GM19397 (cell line): ENCODE results near the gene WBP1.
"Not testable (repeated sequence)": the region's sequence is repeated elsewhere in the genome, so short reads cannot be mapped to it uniquely, and the experiment has no call there.

Experiments used
- ATAC-seq: cut with Tn5 transposase; IDR thresholded peaks from one replicate; pipeline ENCODE4 v1.9.1; 2021; ENCODE audit warnings: mild to moderate bottlenecking, moderate library complexity; ENCODE audit not compliant: unreplicated experiment

The WBP1 gene

GRCh38 chr2:74426181-74426758, 32.0 kb upstream of the WBP1 start:
- no peak for ATAC-seq

DNA sequence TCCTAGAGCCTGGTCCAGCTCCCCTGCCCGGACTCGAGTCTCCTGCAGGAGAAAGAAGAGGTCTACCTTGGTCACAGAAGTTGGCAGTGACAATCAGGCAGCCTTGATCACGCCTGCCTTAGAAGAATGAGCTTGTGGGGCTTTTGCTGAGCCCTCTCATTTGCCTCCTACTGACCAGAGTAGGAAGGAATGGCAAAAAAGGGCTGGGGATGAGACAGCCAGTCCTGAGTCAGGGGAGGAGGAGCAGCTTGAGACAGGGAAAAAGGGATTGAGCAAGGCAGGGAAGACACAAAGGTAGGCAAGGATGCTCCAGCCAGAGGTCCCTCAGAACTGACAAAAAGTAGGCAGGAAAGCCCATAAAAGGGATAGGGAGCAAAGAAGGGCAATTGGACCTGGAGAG, 30.7 kb upstream of the WBP1 start:
- ATAC-seq = no peak

DNA sequence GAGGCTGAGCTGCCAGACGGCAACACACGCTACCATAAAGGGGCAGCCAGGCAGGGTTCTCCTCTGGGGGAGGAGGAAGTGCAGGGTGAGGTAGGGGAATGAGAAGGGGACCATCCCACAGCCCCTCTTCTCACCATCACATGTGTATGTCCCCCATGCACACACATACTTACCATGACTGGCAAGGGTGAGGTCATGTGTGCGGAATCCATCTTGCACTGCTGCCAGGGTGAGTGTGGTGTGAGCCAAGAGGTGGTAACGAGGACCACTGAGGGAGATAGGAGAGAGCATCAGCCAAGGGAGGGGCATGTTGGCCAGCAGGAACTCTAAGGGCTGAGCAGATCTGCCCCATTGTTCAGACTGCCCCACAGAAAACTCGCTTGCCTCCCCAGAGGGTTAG, 29.6 kb upstream of the WBP1 start:
- ATAC-seq = no peak

GRCh38 chr2:74429487-74430451, 28.5 kb upstream of the WBP1 start:
- no peak for ATAC-seq

DNA sequence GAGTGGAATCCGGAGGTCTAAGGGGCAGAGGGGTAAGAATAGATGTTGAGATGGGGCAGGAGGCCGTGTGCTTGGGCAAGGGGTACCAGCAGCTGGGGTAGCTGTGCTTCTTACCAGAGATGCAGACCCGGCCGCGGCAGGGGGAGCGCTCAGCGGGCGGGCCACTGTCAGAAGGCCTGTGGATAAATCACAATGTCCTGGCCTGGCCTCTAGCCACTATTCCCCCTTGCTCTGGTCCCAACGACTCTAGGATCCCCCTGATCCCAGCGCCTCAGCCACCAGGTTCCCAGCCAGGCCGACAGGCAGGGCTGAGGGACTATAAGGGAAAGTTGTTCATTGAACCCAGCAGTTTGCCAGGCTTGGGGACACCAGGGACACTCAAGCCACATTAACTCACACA, 27.7 kb upstream of the WBP1 start:
- no peak for ATAC-seq

GRCh38 chr2:74436111-74436805, 22.0 kb upstream of the WBP1 start:
- ATAC-seq = no peak

DNA sequence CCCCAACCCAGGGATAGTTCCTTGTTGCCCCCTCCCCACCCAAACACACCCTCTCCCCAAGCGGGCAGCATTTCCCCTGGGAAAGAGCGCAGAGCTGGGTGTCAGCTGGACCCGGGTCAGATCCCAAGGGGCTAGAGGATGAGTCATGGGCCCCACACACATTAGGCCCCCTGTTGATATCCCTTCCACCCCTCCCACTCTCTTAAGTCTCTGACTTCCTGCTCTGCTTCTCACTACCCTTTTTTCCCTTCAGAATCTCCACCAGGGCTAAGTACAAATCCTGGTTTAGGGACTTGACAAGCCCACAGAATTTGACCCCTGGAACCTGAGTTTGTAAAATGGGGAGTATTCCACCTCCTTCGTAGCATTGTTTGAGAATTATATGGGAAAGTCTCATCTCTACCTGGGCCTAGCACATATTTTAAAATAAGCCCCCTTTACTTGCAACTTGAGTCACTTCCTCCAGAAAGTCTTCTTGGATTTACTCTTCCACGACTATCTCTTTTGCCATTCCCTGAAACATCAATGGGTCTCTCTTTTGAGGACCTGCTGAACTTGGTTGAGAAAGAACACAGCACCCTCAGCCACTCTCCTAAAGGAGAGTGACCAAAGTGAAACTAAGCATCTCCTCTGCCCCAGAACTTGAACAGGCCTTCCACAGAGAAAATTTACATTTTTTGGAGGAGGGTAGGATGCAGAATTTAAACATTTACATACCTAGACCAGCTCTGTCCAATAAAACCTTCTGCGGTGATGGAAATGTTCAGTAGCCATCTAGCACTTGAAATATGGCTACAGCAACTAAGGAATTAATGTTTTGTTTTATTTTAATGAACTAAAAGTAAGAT, 21.2 kb upstream of the WBP1 start:
- no peak for ATAC-seq

DNA sequence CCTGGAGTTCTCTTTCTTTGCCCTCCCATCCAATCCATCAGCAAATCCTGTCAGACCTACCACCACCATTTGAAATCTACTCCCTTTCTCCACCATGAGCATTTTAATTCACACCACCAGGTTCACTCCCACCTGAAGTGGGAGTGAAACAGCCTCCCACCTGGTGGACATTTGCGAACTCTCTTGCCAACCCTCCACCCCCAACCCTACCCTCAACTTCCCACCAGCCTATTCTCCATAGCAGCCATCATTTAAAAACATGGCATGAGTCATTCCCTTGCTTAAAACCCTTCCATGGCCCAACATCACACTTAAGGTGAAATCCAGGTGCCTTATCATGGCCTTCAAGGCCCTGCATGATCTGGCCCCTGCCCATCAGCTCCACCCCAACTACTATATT, 20.0 kb upstream of the WBP1 start:
- ATAC-seq = no peak

GRCh38 chr2:74439373-74439772, 18.9 kb upstream of the WBP1 start:
- no peak for ATAC-seq

DNA sequence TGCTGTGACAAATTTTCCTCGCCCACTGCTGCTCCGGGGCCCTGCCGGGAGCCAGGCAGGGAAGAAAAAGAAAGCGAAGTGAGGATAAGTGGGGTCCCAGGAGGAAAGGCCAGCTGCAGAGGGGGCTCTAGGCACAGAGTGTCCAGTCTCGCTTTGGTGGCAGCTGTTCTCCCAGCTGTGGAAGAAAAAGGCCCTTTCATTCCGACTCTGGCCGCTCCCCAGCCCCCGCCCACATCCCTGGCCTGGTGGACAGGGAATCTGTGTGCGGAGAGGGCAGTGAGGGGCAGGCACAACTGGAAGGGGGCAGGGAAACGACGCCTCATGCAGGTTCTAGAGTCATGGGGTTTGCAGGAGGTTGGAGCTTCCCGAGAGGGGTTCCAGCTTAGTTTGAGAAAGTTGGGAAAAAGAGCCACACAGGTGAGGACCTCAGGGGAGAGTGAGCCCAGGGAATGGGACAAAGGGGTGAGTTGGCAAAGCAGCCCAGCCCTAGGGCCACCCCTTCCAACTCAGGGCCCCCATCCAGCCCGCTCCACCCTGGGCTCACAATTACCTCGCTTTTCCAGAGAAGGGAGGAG, 18.3 kb upstream of the WBP1 start:
- no peak for ATAC-seq

- peak; percentile 80 for ATAC-seq
These were observed 17.7 kb upstream of the WBP1 start for GRCh38 chr2:74440378-74441169.

DNA sequence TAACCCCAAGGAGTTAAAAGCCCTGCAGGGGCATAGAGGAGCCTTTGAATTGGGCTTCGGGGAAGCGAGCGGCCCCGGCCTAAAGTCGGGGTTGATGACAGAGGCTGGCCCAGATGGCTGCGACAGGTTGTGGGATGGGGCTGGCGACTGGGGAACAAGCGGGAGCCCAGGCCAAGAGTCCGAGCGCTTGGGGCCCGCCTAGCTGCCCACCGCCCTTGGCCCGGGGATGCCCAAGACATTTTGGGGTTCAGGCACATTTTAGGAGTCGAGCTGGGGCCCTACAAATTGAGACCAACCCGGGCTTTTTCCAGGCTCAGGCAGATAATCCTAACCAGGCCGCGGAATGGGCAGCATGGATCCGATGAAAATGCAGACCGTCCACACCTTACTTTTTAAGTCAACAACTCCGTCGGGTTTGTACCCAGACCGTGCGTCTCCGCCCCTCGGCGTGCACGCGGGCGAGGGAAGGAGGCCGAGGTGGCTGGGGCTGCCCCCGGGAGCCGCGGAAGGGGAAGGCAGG, 17.0 kb upstream of the WBP1 start:
- no peak for ATAC-seq

- no peak for ATAC-seq
These were observed 16.4 kb upstream of the WBP1 start, which contains the start of gene RTKN for GRCh38 chr2:74441690-74442482. RTKN (minus strand) TSS chr2:74441937; CDS start chr2:74441816, 121 bp downstream.

DNA sequence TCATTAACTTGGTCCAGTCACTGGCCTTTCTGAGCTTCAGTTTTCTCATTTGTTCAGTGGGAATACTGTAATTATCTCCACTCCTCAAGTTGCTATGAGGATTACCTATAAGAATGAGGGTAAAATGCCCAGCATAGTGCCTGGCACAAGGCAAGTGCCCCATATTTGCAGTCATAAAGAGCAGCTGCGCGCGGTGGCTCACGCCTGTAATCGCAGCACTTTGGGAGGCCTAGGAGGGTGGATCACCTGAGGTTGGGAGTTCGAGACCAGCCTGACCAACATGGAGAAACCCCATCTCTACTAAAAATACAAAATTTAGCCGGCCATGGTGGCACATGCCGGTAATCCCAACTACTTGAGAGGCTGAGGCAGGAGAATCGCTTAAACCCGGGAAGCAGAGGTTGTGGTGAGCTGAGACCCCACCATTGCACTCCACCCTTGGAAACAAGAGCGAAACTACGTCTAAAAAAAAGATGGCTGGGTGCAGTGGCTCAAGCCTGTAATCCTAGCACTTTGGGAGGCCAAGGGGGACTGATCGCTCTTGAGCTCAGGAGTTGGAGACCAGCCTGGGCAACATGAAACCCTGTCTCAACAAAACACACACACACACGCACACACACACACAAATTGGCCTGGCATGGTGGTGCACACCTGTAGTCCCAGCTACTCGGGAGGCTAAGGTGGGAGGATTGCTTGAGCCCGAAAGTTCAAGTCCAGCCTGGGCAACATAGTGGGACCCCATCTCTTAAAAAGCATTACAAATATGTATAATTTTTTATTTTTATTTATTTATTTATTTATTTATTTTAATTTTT, 15.5 kb upstream of the WBP1 start:
- ATAC-seq = not testable (repeated sequence)

DNA sequence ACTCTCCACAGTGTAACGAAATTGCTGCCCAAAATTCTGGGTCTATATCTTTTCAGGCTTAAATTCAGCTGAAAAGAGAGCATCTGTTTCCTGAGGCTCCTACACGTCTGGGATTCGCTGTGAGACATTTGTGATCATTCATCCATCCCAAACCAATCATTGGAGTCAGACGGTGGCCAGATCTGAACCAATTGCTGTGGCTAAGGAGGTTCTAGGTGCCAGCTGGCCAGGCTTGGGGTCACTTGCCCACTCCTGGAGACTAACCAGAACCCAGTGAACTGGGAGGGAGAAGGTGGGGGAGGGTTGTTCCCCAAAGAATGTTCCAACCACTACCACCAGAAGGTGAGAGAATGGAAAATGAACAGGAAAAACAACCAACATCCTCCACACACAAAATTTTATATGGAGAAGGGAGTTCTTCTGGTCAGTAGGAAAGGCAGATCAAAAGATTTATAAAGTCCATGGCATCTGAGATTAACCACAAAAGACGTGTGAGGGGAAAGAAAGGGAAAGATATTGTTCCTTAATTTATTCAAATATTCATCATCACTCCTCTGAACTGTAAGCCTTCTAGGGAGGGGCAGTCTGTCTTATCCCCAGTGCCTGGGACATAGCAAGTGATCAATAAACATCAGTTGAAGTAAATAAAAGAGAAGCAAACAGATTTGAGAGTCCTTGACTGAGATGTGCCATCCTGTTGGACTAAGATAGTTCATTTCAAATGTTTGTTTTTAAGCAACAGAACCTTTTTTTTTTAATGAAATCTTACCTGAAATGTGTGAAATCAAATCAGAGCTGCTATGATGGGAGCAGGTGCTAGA, 13.5 kb upstream of the WBP1 start:
- no peak for ATAC-seq

DNA sequence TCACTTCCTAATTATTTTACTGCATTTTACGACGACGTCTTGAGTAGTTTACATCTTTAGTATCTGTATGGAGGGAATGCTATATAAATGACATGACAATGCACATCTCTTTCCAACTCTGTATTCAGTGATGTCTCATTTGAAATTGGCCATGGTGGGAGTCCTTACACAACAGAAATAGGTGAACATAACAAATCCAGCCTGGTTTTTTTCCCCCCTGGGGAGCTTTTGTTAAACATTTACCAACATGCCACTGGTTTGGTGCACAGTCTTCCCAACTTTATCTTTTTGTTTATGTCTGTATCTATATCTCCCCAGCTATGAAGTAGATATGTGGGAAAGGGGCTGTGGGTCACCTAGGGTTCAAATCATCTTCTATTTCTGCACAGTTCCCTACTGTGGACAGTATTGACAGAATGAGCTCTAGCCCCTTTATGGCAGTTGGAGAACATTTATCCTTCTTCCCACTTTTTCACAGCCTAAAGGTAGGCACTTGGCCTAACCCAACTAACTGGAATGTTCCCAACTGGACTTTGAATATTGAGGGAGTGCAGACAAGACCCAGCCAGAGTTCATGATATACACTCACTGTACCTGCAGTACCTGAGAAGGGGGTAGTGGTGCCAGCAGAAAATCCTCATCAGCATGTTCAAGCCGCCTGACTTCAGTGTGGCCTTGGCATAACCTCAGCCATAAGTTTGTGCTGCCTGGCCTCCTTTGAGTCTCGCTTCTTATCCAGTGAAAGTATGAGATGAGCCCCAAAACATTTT, 10.8 kb upstream of the WBP1 start:
- ATAC-seq = no peak
